GM21515 (cell line): ENCODE measurements around the gene ZBTB7C.

Experiments
- ATAC-seq: cut with Tn5 transposase; IDR thresholded peaks from one replicate; pipeline ENCODE4 v1.9.1; 2021; ENCODE audit not compliant: unreplicated experiment

The ZBTB7C gene

GRCh38 chr18:47983946-47984345, 425.2 kb downstream of the ZBTB7C start:
- ATAC-seq = no peak

- no peak for ATAC-seq
These were observed 426.1 kb downstream of the ZBTB7C start for GRCh38 chr18:47983055-47983454.

DNA sequence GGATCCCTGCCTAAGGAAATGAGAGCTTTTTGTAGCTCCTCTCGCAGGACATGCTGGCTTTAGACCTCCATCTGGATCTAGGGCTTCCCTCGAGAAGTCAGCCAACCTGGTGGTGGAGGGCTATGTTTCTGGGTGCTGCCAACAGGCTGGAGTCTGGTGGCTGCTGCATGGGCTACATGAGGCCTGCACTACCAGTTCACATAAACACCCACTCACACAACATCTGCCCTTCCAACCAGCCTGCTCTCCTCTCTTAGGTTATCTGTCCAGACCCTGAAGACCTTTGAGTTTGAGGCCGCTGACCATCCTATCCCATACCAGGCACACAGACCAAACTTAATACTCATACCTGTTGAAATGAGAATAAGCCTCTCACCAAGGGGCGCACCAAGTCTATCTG, 427.4 kb downstream of the ZBTB7C start:
- no peak for ATAC-seq

DNA sequence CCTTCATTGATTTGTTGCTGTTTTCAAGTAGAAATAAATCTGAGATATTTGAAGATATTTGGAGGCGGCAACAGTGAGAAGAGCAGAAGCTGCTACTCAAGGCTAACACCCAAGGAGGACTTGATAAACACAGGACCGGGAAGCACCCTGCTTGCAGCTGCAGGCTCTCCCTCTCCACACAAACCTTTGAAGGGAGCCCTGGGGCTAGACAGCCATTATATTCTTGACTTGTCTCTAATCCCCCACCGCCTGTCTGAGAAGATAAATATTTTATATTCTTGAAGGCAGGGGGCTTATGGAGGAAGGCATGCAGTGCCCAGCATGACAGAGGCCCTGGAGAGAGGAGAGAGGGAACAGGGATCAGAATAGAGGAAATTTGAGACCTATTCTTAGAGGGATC, 427.9 kb downstream of the ZBTB7C start:
- ATAC-seq = no peak

DNA sequence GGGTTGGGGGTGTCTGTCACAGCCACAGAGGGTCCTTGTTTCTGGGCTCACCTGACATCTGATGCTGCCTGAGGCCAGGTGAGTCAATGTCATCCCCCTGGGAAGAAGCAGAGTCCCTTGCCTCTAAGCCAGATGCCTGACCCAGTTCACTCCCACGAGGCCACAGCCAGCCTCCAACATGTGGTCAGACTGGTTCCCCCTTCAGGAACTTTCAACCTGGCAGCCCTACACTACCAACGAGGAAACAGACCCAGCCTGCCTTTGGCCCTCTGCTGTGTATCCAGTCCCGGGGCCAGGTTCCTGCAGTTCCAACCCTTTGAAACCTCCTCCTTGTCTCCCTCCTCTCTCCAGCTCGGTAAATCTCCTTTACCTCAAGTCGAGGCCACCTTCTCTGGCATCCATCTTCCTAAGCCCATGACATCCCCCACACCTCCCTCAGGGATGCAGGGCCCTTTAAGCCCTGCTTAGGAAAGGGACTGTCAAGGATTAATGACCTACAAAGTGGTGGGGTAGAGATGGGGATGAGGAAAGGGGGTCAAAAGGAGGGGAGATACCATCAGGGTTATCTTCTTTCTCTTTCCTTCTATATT, 429.5 kb downstream of the ZBTB7C start:
- ATAC-seq = no peak

- ATAC-seq = no peak
These were observed 430.6 kb downstream of the ZBTB7C start for GRCh38 chr18:47978603-47979002.

DNA sequence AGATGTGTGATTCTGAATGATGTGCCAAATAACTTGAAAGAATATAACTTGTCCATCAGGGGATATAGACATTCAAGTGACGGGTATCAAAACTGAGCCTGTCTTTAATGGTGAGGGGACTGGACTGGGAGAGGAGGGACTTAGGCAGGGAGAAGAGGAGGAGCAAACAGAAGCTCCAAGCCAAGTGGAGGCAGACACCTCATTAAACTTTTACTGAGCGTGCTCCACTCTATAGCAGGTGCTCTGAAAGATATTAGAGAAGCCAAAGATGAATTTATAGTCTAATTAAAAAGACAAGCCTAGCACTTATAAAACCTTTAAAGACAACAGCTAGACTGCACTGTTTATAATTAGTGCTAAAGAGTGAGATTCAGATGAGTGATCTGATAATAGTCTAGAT, 431.0 kb downstream of the ZBTB7C start:
- ATAC-seq = no peak
